Activated CD8-positive, alpha-beta memory T cell treated with anti-CD3 and anti-CD28 coated beads, Interleukin-2, amount 50 U/mL, for 24 hours (primary cell): ENCODE results near the gene ZMIZ1.

Experiments
- DNase-seq: peaks from one replicate; pipeline ENCODE4 v3.0.0-alpha.2; 2020; ENCODE audit errors: extremely low read depth

Gene ZMIZ1

GRCh38 chr10:79342811-79343561, 274.2 kb downstream of the ZMIZ1 start:
- no peak for DNase-seq

GRCh38 chr10:79344502-79345195, 275.9 kb downstream of the ZMIZ1 start:
- DNase-seq: no peak

GRCh38 chr10:79345241-79346011, 276.7 kb downstream of the ZMIZ1 start:
- no peak for DNase-seq

GRCh38 chr10:79346012-79346340, 277.2 kb downstream of the ZMIZ1 start:
- no peak for DNase-seq

GRCh38 chr10:79346388-79347225, 277.8 kb downstream of the ZMIZ1 start:
- no peak for DNase-seq

- DNase-seq: peak; percentile 81
These were observed 278.6 kb downstream of the ZMIZ1 start, which contains the start of gene PPIF for GRCh38 chr10:79347226-79347893. PPIF (plus strand) TSS chr10:79347469; CDS start chr10:79347549, 80 bp downstream.

GRCh38 chr10:79347894-79348639, 279.3 kb downstream of the ZMIZ1 start:
- DNase-seq: peak; percentile 40

GRCh38 chr10:79348640-79348988, 279.8 kb downstream of the ZMIZ1 start:
- no peak for DNase-seq

GRCh38 chr10:79349072-79349491, 280.3 kb downstream of the ZMIZ1 start:
- no peak for DNase-seq

GRCh38 chr10:79349766-79350406, 281.1 kb downstream of the ZMIZ1 start:
- no peak for DNase-seq

GRCh38 chr10:79350407-79351154, 281.8 kb downstream of the ZMIZ1 start:
- no peak for DNase-seq

- no peak for DNase-seq
These were observed 282.6 kb downstream of the ZMIZ1 start for GRCh38 chr10:79351332-79351731.

GRCh38 chr10:79352035-79352877, 283.5 kb downstream of the ZMIZ1 start:
- no peak for DNase-seq

- DNase-seq: no peak
These were observed 284.2 kb downstream of the ZMIZ1 start for GRCh38 chr10:79353000-79353406.

GRCh38 chr10:79353726-79354125, 285.0 kb downstream of the ZMIZ1 start:
- no peak for DNase-seq

- DNase-seq: no peak
These were observed 285.4 kb downstream of the ZMIZ1 start for GRCh38 chr10:79354141-79354540.

GRCh38 chr10:79354615-79355014, 285.8 kb downstream of the ZMIZ1 start:
- no peak for DNase-seq

- no peak for DNase-seq
These were observed 286.8 kb downstream of the ZMIZ1 start for GRCh38 chr10:79355420-79356017.
